Measurements from ENCODE around the gene EIF5. TPM values are rescaled to one million over a fixed set of nuclear protein-coding genes. Genes with fewer than 3 reads are reported as not detected.

EIF5 gene
- total and polyA plus RNA-seq, 2 of the 4 experiments (the other 2 are of a cell fraction): 181 to 241 TPM

GRCh38 chr14:103378038-103378854 is 44.2 kb downstream of the EIF5 start:
- dilution Hi-C loops (cut with HindIII; ENCODE audit: low sequenced_read_pairs, unreplicated experiment): no loop called here
- TF ChIP-seq CTCF (conservative IDR thresholded peaks at IDR 0.05; ENCODE audit: low read depth, low read length): no peak
- TF ChIP-seq MAFK (IDR thresholded peaks at IDR 0.05; ENCODE audit: low read depth, low read length): no peak
- no peak for TF ChIP-seq RCOR1 (IDR thresholded peaks at IDR 0.05; ENCODE audit: insufficient replicate concordance, low read length)
- no peak for TF ChIP-seq CEBPB (IDR thresholded peaks at IDR 0.05; ENCODE audit: low read depth, low read length)
- TF ChIP-seq POLR2A (IDR thresholded peaks at IDR 0.05; ENCODE audit: low read depth, low read length): no peak
- TF ChIP-seq USF2 (IDR thresholded peaks at IDR 0.05; ENCODE audit: low read depth, low read length): no peak
- TF ChIP-seq ELK1 (IDR thresholded peaks at IDR 0.05; ENCODE audit: borderline replicate concordance, low read depth, low read length): no peak
- no peak for TF ChIP-seq RFX5 (IDR thresholded peaks at IDR 0.05; ENCODE audit: low read depth, low read length)
- TF ChIP-seq BHLHE40 (IDR thresholded peaks at IDR 0.05; ENCODE audit: low read depth, low read length): no peak
- no peak for TF ChIP-seq RAD21 (IDR thresholded peaks at IDR 0.05; ENCODE audit: low read length)
- no peak for TF ChIP-seq MAZ (IDR thresholded peaks at IDR 0.05; ENCODE audit: borderline replicate concordance, low read depth, low read length)
- no peak for TF ChIP-seq FOS (IDR thresholded peaks at IDR 0.05; ENCODE audit: low read depth, low read length)
- no peak for TF ChIP-seq NFE2L2 (IDR thresholded peaks at IDR 0.05; ENCODE audit: low read depth, low read length)
- TF ChIP-seq CHD1 (IDR thresholded peaks at IDR 0.05; ENCODE audit: low read depth, low read length): no peak
- TF ChIP-seq SMC3 (IDR thresholded peaks at IDR 0.05; ENCODE audit: low read depth, low read length): no peak
- no TSS peak for BruUV-seq (replicated peaks)

More at GRCh38 chr14:103378038-103378854, 44.2 kb downstream of the EIF5 start:
- intact Hi-C loops (cut with micrococcal nuclease): no loop called here
- Histone ChIP-seq H4K20me1 (ENCODE audit: insufficient read depth, low read length) (no peaks in the 10 kb centered on the region), H3K27ac (ENCODE audit: insufficient read depth, low read length) (no peak overlapping the region), H2BK120ac (ENCODE audit: low read depth, low read length) (peak overlapping the region; percentile 32; the same call in 1 of the 2 replicates), H3K4me1 (ENCODE audit: control insufficient read depth, insufficient read depth, low read length) (peaks cover 5% of the 10 kb centered on the region), H3K14ac (replicated peaks; ENCODE audit: low read depth, low read length) (no peak overlapping the region), H3K9me3 (ENCODE audit: control insufficient read depth, insufficient read depth, low read length) (no peaks in the 10 kb centered on the region), H3K23ac (ENCODE audit: low read depth, low read length) (no peak overlapping the region; the same call in 1 of the 2 replicates), H3K56ac (ENCODE audit: extremely low read depth, insufficient read depth, low read length) (no peak overlapping the region), H4K8ac (ENCODE audit: low read depth in 2 of 2, low read length in 2 of 2) (no peak overlapping the region), H3K36me3 (ENCODE audit: control insufficient read depth, insufficient read depth, low read length) (no peaks in the 10 kb centered on the region), H3K79me1 (ENCODE audit: low read depth in 1 of 2, low read length in 2 of 2) (peaks cover 0 to 6% of the 10 kb centered on the region in 2 experiments; a peak in 1 of 4 replicates), H3K9ac (ENCODE audit: low read depth, low read length) (no peak overlapping the region), H2AK9ac (replicated peaks; ENCODE audit: low read depth, low read length, poor library complexity) (no peak overlapping the region), H2AK5ac (ENCODE audit: low read depth, low read length) (0 out of 2 replicates have a peak overlapping the region, but pooled peaks have one; percentile 39), H3K18ac (ENCODE audit: low read depth, low read length) (no peak overlapping the region), H2BK20ac (ENCODE audit: low read depth, low read length) (peak overlapping the region; percentile 34; the same call in 1 of the 2 replicates), H2BK5ac (ENCODE audit: low read depth, low read length, poor library complexity, severe bottlenecking) (no peak overlapping the region), H3K27me3 (ENCODE audit: control insufficient read depth, insufficient read depth, low read length) (peaks cover 4% of the 10 kb centered on the region; the same call in 1 of the 2 replicates), H4K91ac (ENCODE audit: insufficient read depth, low read depth, low read length) (no peak overlapping the region), H2AFZ (replicated peaks; ENCODE audit: low read length, poor library complexity) (peak overlapping the region; percentile 58), H3K4me3 (ENCODE audit: insufficient read depth, low read depth, low read length) (no peak overlapping the region), H3K4me2 (ENCODE audit: low read depth, low read length) (no peak overlapping the region), H4K5ac (ENCODE audit: low read depth, low read length) (no peak overlapping the region), H3K4ac (ENCODE audit: low read depth, low read length) (no peak overlapping the region), H3K9me1 (ENCODE audit: insufficient read depth, low read length) (peaks cover 5% of the 10 kb centered on the region), H2BK15ac (ENCODE audit: low read depth, low read length) (peak overlapping the region; percentile 36; the same call in 1 of the 3 replicates)
- DNase-seq: no peak
- 81% methylated on average over 7 of the region's 14 CpGs; no CpG with 5 or more reads in 1 of the 2 experiments for WGBS, 2 experiments (ENCODE audit: extremely low coverage in 2 of 2, insufficient read length in 1 of 2)
- no peak for ATAC-seq (ENCODE audit: low read depth)
- CTCF ChIA-PET: no interaction called here
- in situ Hi-C loops (cut with MboI; ENCODE audit: low sequenced_read_pairs): no loop called here
- POLR2A ChIA-PET (ENCODE audit: unreplicated experiment): no interaction called here
